Measurements from ENCODE around the gene PRRG1. TPM values are rescaled to one million over a fixed set of nuclear protein-coding genes. Genes with fewer than 3 reads are reported as not detected.

The PRRG1 gene
- total and polyA plus RNA-seq, 2 donors (not counting 1 experiment from before 2014, with no cell fraction given): 10.2 to 15.5 TPM

DNA sequence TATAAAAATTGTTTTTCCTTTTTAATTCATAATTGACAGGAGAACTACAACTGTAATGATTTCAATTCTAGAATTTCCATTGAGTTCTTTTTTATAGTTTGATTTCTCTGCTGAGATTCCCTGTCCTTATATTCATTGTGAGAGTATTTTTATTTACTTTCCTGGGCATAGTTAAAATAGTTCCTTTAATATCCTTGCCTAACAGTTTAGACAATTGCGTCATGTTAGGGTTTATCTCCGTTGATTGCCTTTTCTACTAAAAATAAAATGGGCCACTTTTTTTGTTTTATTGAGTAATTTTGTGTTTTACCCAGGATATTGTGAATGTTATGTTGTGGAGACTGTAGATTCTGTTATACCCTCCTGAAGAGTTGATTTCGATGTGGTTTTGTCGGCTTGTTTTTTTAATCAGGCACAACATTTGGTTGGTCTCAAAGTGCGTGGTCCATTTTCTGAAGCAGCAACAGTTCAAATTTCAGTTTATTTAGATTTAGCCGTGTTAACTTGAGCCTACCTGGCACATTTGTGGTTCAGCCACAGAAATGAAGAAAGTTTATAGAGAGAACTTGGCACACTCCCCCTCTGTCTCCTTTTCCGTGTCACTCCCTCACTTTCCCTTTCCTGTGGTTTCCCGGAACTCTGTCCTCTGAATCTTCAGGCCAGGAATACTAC, 16.0 kb upstream of the PRRG1 start:
- H3K27ac ChIP-seq (ENCODE audit: insufficient read depth, low read length): no peak overlapping the region

DNA sequence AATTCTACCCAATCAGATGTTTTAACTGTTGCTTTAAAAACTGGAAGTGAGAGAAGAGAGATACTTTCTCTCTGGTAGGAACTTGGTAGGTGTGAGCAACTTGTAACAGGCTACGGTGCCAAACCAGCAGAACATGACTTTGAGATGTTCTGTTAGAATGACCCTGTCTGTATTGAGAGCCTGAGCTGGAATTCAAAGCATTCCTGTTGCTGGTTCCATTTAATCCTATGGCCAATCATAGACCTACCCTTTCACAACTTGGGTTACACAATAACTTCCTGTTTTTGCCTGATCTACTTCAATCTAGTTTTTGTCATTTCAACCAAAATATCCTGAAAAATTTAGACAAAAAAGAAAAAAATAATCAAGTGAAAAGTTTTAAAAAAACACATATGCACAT, 1.7 kb upstream of the PRRG1 start:
- H3K9ac ChIP-seq (ENCODE audit: insufficient read depth, low read length): no peak overlapping the region
- no peak overlapping the region for H2AFZ ChIP-seq (ENCODE audit: low read length)
- H3K4me2 ChIP-seq (ENCODE audit: extremely low read depth, insufficient read depth, low read length): peak overlapping the region; percentile 32
- DNase-seq (ENCODE audit: low read depth in 2 of 2): peak; percentile 20 to 55
- no peak overlapping the region for H3K27ac ChIP-seq (ENCODE audit: insufficient read depth, low read length)
- H3K79me2 ChIP-seq (ENCODE audit: control insufficient read depth, insufficient read depth, low read length): peaks cover 2% of the 10 kb centered on the region
- no peaks in the 10 kb centered on the region for H3K9me3 ChIP-seq (ENCODE audit: control insufficient read depth, insufficient read depth, low read depth, low read length)
- peaks cover 3% of the 10 kb centered on the region for H3K4me1 ChIP-seq (ENCODE audit: control insufficient read depth, extremely low read depth, insufficient read depth, low read length)
- no peak overlapping the region for H3K4me3 ChIP-seq (replicated peaks in 1 of 4; ENCODE audit: control extremely low read depth in 1 of 4, insufficient read depth in 1 of 4, low read depth in 3 of 4, low read length in 4 of 4)
- TF ChIP-seq, protein P1, sequence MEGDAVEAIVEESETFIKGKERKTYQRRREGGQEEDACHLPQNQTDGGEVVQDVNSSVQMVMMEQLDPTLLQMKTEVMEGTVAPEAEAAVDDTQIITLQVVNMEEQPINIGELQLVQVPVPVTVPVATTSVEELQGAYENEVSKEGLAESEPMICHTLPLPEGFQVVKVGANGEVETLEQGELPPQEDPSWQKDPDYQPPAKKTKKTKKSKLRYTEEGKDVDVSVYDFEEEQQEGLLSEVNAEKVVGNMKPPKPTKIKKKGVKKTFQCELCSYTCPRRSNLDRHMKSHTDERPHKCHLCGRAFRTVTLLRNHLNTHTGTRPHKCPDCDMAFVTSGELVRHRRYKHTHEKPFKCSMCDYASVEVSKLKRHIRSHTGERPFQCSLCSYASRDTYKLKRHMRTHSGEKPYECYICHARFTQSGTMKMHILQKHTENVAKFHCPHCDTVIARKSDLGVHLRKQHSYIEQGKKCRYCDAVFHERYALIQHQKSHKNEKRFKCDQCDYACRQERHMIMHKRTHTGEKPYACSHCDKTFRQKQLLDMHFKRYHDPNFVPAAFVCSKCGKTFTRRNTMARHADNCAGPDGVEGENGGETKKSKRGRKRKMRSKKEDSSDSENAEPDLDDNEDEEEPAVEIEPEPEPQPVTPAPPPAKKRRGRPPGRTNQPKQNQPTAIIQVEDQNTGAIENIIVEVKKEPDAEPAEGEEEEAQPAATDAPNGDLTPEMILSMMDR (conservative IDR thresholded peaks at IDR 0.05 in 1 of 2, IDR thresholded peaks at IDR 0.05 in 1 of 2; ENCODE audit: low read depth in 1 of 2, low read length in 2 of 2): no peak
- no peak for TF ChIP-seq EZH2 (IDR thresholded peaks at IDR 0.05; ENCODE audit: low read length, missing control alignments)
- no peaks in the 10 kb centered on the region for H3K27me3 ChIP-seq (ENCODE audit: control insufficient read depth, insufficient read depth, low read length)
- no peaks in the 10 kb centered on the region for H4K20me1 ChIP-seq (ENCODE audit: control insufficient read depth, extremely low read depth, insufficient read depth, low read length)
- H3K36me3 ChIP-seq (ENCODE audit: control insufficient read depth, insufficient read depth, low read length): no peaks in the 10 kb centered on the region

More for the DNA sequence above, 16.0 kb upstream of the PRRG1 start:
- no peak for DNase-seq (ENCODE audit: low read depth in 2 of 2)
- no peak overlapping the region for H2AFZ ChIP-seq (ENCODE audit: low read length)
- no peaks in the 10 kb centered on the region for H3K9me3 ChIP-seq (ENCODE audit: control insufficient read depth, insufficient read depth, low read depth, low read length)
- H3K4me3 ChIP-seq (replicated peaks in 1 of 4; ENCODE audit: control extremely low read depth in 1 of 4, insufficient read depth in 1 of 4, low read depth in 3 of 4, low read length in 4 of 4): no peak overlapping the region
- H3K79me2 ChIP-seq (ENCODE audit: control insufficient read depth, insufficient read depth, low read length): no peaks in the 10 kb centered on the region
- no peak overlapping the region for H3K4me2 ChIP-seq (ENCODE audit: extremely low read depth, insufficient read depth, low read length)
- H3K4me1 ChIP-seq (ENCODE audit: control insufficient read depth, extremely low read depth, insufficient read depth, low read length): no peaks in the 10 kb centered on the region
- H3K36me3 ChIP-seq (ENCODE audit: control insufficient read depth, insufficient read depth, low read length): no peaks in the 10 kb centered on the region
- TF ChIP-seq, protein P1 (conservative IDR thresholded peaks at IDR 0.05 in 1 of 2, IDR thresholded peaks at IDR 0.05 in 1 of 2; ENCODE audit: low read depth in 1 of 2, low read length in 2 of 2): no peak
- TF ChIP-seq EZH2 (IDR thresholded peaks at IDR 0.05; ENCODE audit: low read length, missing control alignments): no peak
- H3K27me3 ChIP-seq (ENCODE audit: control insufficient read depth, insufficient read depth, low read length): no peaks in the 10 kb centered on the region
- H3K9ac ChIP-seq (ENCODE audit: insufficient read depth, low read length): no peak overlapping the region
- no peaks in the 10 kb centered on the region for H4K20me1 ChIP-seq (ENCODE audit: control insufficient read depth, extremely low read depth, insufficient read depth, low read length)

DNA sequence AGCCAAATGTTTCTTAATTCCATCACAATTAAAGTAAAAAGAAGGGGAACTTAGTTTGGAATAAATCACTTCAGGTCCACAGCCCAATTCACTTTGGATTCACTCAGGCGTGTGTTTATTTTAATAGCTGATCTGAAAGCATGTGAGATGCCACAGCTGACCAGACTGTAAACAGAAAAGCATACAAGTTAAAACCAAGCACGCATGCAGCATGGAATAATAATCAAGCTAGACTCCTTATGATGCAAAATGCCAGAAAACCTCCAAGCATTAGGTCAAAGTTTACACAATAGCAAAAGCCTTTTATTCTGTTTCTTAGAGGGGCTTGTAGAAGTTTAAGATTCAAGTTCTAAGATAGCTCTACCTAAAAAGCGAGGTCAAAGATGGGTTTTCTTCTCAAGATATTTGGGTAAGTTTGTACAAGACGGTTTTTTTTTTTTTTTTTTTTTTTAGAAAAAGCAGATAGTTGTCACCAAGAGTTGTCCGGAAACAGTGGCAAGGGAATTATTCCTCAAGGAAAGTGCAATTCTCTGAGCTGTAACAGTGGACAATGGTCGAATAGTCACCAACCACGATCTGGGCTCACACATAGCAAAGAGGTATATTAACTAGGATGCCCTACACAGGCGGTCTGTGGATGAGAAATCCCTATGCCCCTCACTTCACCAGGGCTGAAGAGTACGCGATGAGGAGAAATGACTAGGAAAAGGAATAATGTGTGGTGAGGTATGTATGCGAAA, 763 bp upstream of the PRRG1 start:
- peak overlapping the region; percentile 55 for H3K9ac ChIP-seq (ENCODE audit: insufficient read depth, low read length)

More for the DNA sequence above, 763 bp upstream of the PRRG1 start:
- DNase-seq (ENCODE audit: low read depth in 2 of 2): peak; percentile 41 to 87
- no peak for TF ChIP-seq EZH2 (IDR thresholded peaks at IDR 0.05; ENCODE audit: low read length, missing control alignments)
- TF ChIP-seq, protein P1 (conservative IDR thresholded peaks at IDR 0.05 in 1 of 2, IDR thresholded peaks at IDR 0.05 in 1 of 2; ENCODE audit: low read depth in 1 of 2, low read length in 2 of 2): no peak
- Histone ChIP-seq H3K4me3 (replicated peaks in 1 of 4; ENCODE audit: control extremely low read depth in 1 of 4, insufficient read depth in 1 of 4, low read depth in 3 of 4, low read length in 4 of 4) (peak overlapping the region; percentile 39 to 67 (median 51)), H4K20me1 (ENCODE audit: control insufficient read depth, extremely low read depth, insufficient read depth, low read length) (no peaks in the 10 kb centered on the region), H3K4me1 (ENCODE audit: control insufficient read depth, extremely low read depth, insufficient read depth, low read length) (peaks cover 3% of the 10 kb centered on the region), H3K36me3 (ENCODE audit: control insufficient read depth, insufficient read depth, low read length) (no peaks in the 10 kb centered on the region), H3K79me2 (ENCODE audit: control insufficient read depth, insufficient read depth, low read length) (peaks cover 4% of the 10 kb centered on the region), H2AFZ (ENCODE audit: low read length) (peak overlapping the region; percentile 71), H3K4me2 (ENCODE audit: extremely low read depth, insufficient read depth, low read length) (peak overlapping the region; percentile 73), H3K9me3 (ENCODE audit: control insufficient read depth, insufficient read depth, low read depth, low read length) (no peaks in the 10 kb centered on the region), H3K27me3 (ENCODE audit: control insufficient read depth, insufficient read depth, low read length) (no peaks in the 10 kb centered on the region), H3K27ac (ENCODE audit: insufficient read depth, low read length) (peak overlapping the region; percentile 83)

All from fibroblast of lung (primary cell).